Gastroesophageal sphincter (tissue), 4 donors: ENCODE results near the gene TNFAIP2. TPM values are rescaled to one million over a fixed set of nuclear protein-coding genes. Genes with fewer than 3 reads are reported as not detected.
A peak's percentile ranks its signal among the peaks of the same experiment; 100 is the strongest.

ENCODE experiments used
- ATAC-seq: fragments of 150-250 bp; one replicate; pipeline ENCODE4 v1.9.1; 2016; ENCODE audit warnings: mild to moderate bottlenecking, moderate library complexity
- H3K27ac ChIP-seq, 4 donors: fragments of 200-600 bp; sonication (generic) in 3 of 4; 1 replicate in 3 of 4; 2 replicates in 1 of 4; pipeline ENCODE4 v1.5.1; 2016 to 2019
- H3K27me3 ChIP-seq: fragments of 200-600 bp; sonication (generic); one replicate; pipeline ENCODE4 v1.5.1; 2019
- H3K36me3 ChIP-seq, 2 donors: fragments of 200-600 bp; sonication (generic); one replicate each; pipeline ENCODE4 v1.5.1; 2019; ENCODE audit warnings: control low read depth in 1 of 2
- H3K4me1 ChIP-seq, 3 donors: fragments of 200-600 bp; sonication (generic); 1 replicate in 2 of 3; 2 replicates in 1 of 3; pipeline ENCODE4 v1.5.1; 2016 to 2019; ENCODE audit warnings: control low read depth in 2 of 3
- H3K4me3 ChIP-seq, 2 donors: fragments of 200-600 bp; sonication (generic); one replicate each; pipeline ENCODE4 v1.5.1; 2019; ENCODE audit warnings: mild to moderate bottlenecking in 1 of 2, moderate library complexity in 1 of 2
- H3K9me3 ChIP-seq, 3 donors: fragments of 200-600 bp; sonication (generic); one replicate each; pipeline ENCODE4 v1.5.1; 2017 to 2019; ENCODE audit warnings: control low read depth in 2 of 3
- EP300 ChIP-seq: sonication (generic); formaldehyde crosslinking; IDR thresholded peaks from one replicate; pipeline ENCODE4 v1.6.1; 2017; ENCODE audit warnings: antibody characterized with exemption, mild to moderate bottlenecking
- POLR2A ChIP-seq, 2 donors: fragments of 450-650 bp; IDR thresholded peaks; one replicate each; pipeline ENCODE4 v1.6.1; 2017; ENCODE audit warnings: antibody characterized with exemption in 2 of 2, mild to moderate bottlenecking in 2 of 2, moderate library complexity in 1 of 2
- POLR2AphosphoS5 ChIP-seq: sonication (generic); formaldehyde crosslinking; IDR thresholded peaks from one replicate; pipeline ENCODE4 v1.6.1; 2017; ENCODE audit warnings: antibody characterized with exemption
- WGBS, 2 donors: methylation state at CpG; one replicate each; pipeline ENCODE4 v1.1.5; 2018; ENCODE audit warnings: low coverage in 1 of 2; 5-methylcytosine and 5-hydroxymethylcytosine counted together
- total RNA-seq, 4 donors: library from RNA; depleted of rRNA; stranded (reverse); fragments of >200 nt; gene quantifications; one replicate each; pipeline ENCODE4 v1.1.0, GENCODE V29; 2016
- TF ChIP-seq, protein P1 (sequence below), 4 experiments: fragments of 200-600 bp in 2 of 4; fragments of 450-650 bp in 2 of 4; sonication (generic) in 1 of 4; IDR thresholded peaks; one replicate each; pipeline ENCODE4 v1.5.1; 2017 to 2019; ENCODE audit warnings: antibody characterized with exemption in 4 of 4, mild to moderate bottlenecking in 2 of 4, moderate library complexity in 2 of 4

The TNFAIP2 gene
- total RNA-seq, 4 donors from 2014 or later, result 51.6 to 61.9 (median 59.1) TPM

GRCh38 chr14:103186241-103186822, 63.1 kb downstream of the TNFAIP2 start:
- Histone ChIP-seq H3K4me1 (peaks cover 0 to 26% (median 8%) of the 10 kb centered on the region in 3 donors), H3K4me3 (no peak overlapping the region), H3K9me3 (no peaks in the 10 kb centered on the region), H3K36me3 (no peaks in the 10 kb centered on the region), H3K27me3 (peaks cover 41% of the 10 kb centered on the region), H3K27ac (peak overlapping the region in 1 of 4 donors; percentile 8)
- TF ChIP-seq, protein P1, sequence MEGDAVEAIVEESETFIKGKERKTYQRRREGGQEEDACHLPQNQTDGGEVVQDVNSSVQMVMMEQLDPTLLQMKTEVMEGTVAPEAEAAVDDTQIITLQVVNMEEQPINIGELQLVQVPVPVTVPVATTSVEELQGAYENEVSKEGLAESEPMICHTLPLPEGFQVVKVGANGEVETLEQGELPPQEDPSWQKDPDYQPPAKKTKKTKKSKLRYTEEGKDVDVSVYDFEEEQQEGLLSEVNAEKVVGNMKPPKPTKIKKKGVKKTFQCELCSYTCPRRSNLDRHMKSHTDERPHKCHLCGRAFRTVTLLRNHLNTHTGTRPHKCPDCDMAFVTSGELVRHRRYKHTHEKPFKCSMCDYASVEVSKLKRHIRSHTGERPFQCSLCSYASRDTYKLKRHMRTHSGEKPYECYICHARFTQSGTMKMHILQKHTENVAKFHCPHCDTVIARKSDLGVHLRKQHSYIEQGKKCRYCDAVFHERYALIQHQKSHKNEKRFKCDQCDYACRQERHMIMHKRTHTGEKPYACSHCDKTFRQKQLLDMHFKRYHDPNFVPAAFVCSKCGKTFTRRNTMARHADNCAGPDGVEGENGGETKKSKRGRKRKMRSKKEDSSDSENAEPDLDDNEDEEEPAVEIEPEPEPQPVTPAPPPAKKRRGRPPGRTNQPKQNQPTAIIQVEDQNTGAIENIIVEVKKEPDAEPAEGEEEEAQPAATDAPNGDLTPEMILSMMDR (IDR thresholded peaks at IDR 0.05), result no peak
- TF ChIP-seq POLR2AphosphoS5 (no peak), POLR2A (IDR thresholded peaks at IDR 0.05) (no peak), EP300 (no peak)
- no peak for ATAC-seq
- 75% methylated on average over 5 to 9 of the region's 9 CpGs for WGBS, 2 donors

Other genes with a start within 250 kb of the TNFAIP2 start
- under 1 TPM in 1 of 4 donors, not detected in 3; 0.59 TPM for gene AMN, start 200.8 kb upstream of the TNFAIP2 start, total RNA-seq
- gene CDC42BPB, start 65.9 kb upstream of the TNFAIP2 start, total RNA-seq, result 100 to 1,000 TPM in 1 of 4 donors, 10 to 100 TPM in 3; 86.7 to 151 (median 97.3) TPM
- gene LBHD2, start 39.3 kb upstream of the TNFAIP2 start, total RNA-seq, result not detected
- 1 to 10 TPM in 1 of 4 donors, under 1 TPM in 2, not detected in 1; 0.40 to 3.6 (median 0.45) TPM for gene EXOC3L4, start 28.7 kb upstream of the TNFAIP2 start, total RNA-seq
- 100 to 1,000 TPM; 166 to 252 (median 203) TPM for gene EIF5, start 210.8 kb downstream of the TNFAIP2 start, total RNA-seq